ENCODE results near the gene KRTAP15-1.
A peak's percentile ranks its signal among the peaks of the same experiment; 100 is the strongest.

DNA sequence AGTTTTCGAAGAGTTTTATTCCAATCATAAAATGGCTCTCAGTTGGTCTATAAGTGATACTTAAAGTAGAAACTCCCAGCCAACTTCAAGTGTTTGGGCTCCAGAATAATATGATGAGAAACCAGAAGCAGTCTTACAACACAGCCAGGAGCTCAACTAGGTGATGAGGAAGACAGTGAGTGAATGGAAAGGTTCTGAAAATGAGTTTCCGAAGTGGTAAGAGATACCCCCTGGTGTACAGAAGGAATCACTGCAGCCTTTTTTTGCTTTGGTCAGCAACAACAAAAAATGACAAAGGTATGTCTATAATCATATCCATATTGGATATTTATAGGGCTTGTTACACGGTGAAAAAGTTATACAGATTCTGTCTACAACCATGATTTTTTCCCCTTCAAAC is 23.6 kb downstream of the KRTAP15-1 start:
- TF ChIP-seq, protein P1, sequence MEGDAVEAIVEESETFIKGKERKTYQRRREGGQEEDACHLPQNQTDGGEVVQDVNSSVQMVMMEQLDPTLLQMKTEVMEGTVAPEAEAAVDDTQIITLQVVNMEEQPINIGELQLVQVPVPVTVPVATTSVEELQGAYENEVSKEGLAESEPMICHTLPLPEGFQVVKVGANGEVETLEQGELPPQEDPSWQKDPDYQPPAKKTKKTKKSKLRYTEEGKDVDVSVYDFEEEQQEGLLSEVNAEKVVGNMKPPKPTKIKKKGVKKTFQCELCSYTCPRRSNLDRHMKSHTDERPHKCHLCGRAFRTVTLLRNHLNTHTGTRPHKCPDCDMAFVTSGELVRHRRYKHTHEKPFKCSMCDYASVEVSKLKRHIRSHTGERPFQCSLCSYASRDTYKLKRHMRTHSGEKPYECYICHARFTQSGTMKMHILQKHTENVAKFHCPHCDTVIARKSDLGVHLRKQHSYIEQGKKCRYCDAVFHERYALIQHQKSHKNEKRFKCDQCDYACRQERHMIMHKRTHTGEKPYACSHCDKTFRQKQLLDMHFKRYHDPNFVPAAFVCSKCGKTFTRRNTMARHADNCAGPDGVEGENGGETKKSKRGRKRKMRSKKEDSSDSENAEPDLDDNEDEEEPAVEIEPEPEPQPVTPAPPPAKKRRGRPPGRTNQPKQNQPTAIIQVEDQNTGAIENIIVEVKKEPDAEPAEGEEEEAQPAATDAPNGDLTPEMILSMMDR (IDR thresholded peaks at IDR 0.05) = peak; percentile 66
- TF ChIP-seq SP1 (CRISPR knock-in tag; conservative IDR thresholded peaks at IDR 0.05) = no peak
- TF ChIP-seq GTF2I (CRISPR knock-in tag; conservative IDR thresholded peaks at IDR 0.05) = no peak
- TF ChIP-seq ZNF121 (CRISPR knock-in tag; IDR thresholded peaks at IDR 0.05) = no peak
- TF ChIP-seq OVOL2 (CRISPR knock-in tag; IDR thresholded peaks at IDR 0.05; ENCODE audit: borderline replicate concordance) = no peak
- TF ChIP-seq, protein P2, sequence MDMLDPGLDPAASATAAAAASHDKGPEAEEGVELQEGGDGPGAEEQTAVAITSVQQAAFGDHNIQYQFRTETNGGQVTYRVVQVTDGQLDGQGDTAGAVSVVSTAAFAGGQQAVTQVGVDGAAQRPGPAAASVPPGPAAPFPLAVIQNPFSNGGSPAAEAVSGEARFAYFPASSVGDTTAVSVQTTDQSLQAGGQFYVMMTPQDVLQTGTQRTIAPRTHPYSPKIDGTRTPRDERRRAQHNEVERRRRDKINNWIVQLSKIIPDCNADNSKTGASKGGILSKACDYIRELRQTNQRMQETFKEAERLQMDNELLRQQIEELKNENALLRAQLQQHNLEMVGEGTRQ (CRISPR knock-in tag; IDR thresholded peaks at IDR 0.05) = no peak
- TF ChIP-seq KAT7 (CRISPR knock-in tag; IDR thresholded peaks at IDR 0.05; ENCODE audit: borderline replicate concordance) = no peak
- TF ChIP-seq, protein P3, sequence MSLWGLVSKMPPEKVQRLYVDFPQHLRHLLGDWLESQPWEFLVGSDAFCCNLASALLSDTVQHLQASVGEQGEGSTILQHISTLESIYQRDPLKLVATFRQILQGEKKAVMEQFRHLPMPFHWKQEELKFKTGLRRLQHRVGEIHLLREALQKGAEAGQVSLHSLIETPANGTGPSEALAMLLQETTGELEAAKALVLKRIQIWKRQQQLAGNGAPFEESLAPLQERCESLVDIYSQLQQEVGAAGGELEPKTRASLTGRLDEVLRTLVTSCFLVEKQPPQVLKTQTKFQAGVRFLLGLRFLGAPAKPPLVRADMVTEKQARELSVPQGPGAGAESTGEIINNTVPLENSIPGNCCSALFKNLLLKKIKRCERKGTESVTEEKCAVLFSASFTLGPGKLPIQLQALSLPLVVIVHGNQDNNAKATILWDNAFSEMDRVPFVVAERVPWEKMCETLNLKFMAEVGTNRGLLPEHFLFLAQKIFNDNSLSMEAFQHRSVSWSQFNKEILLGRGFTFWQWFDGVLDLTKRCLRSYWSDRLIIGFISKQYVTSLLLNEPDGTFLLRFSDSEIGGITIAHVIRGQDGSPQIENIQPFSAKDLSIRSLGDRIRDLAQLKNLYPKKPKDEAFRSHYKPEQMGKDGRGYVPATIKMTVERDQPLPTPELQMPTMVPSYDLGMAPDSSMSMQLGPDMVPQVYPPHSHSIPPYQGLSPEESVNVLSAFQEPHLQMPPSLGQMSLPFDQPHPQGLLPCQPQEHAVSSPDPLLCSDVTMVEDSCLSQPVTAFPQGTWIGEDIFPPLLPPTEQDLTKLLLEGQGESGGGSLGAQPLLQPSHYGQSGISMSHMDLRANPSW (CRISPR knock-in tag; conservative IDR thresholded peaks at IDR 0.05; ENCODE audit: low read depth) = no peak
- TF ChIP-seq TEAD1 (CRISPR knock-in tag; IDR thresholded peaks at IDR 0.05) = no peak
- no peak for TF ChIP-seq ZNF232 (CRISPR knock-in tag; IDR thresholded peaks at IDR 0.05)
- TF ChIP-seq, protein P4, sequence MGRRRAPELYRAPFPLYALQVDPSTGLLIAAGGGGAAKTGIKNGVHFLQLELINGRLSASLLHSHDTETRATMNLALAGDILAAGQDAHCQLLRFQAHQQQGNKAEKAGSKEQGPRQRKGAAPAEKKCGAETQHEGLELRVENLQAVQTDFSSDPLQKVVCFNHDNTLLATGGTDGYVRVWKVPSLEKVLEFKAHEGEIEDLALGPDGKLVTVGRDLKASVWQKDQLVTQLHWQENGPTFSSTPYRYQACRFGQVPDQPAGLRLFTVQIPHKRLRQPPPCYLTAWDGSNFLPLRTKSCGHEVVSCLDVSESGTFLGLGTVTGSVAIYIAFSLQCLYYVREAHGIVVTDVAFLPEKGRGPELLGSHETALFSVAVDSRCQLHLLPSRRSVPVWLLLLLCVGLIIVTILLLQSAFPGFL (CRISPR knock-in tag; IDR thresholded peaks at IDR 0.05; ENCODE audit: borderline replicate concordance) = no peak
- TF ChIP-seq ZNF219 (CRISPR knock-in tag; IDR thresholded peaks at IDR 0.05; ENCODE audit: borderline replicate concordance) = no peak
- TF ChIP-seq RELA (CRISPR knock-in tag; IDR thresholded peaks at IDR 0.05; ENCODE audit: borderline replicate concordance) = no peak
- no peak for TF ChIP-seq ELF4 (CRISPR knock-in tag; IDR thresholded peaks at IDR 0.05; ENCODE audit: low read depth)
